Ovary (tissue), 9 donors: Measurements from ENCODE around the gene ATP10B. TPM values are rescaled to one million over a fixed set of nuclear protein-coding genes. Genes with fewer than 3 reads are reported as not detected.

Source experiments
- DNase-seq, 5 donors: peaks; one replicate each; pipeline ENCODE4 v3.0.0-alpha.2; 2019 to 2020
- H3K27ac ChIP-seq, 2 donors: fragments of 200-600 bp; one replicate each; pipeline versions ENCODE4 v1.5.1 to v1.8.0; 2019 to 2022
- H3K27me3 ChIP-seq: fragments of 200-600 bp; one replicate; pipeline ENCODE4 v1.8.0; 2022
- H3K36me3 ChIP-seq: fragments of 200-600 bp; sonication (generic); one replicate; pipeline ENCODE4 v1.5.1; 2019
- H3K4me1 ChIP-seq: one replicate; pipeline ENCODE4 v1.8.1; 2013; ENCODE audit warnings: mild to moderate bottlenecking, moderate library complexity; ENCODE audit not compliant: insufficient read depth
- H3K4me3 ChIP-seq: fragments of 200-600 bp; sonication (generic); one replicate; pipeline ENCODE4 v1.5.1; 2017
- H3K9me3 ChIP-seq, 2 donors: fragments of 200-600 bp in 1 of 2; sonication (generic) in 1 of 2; one replicate each; pipeline versions ENCODE4 v1.5.1 to v1.8.1; 2013 to 2019; ENCODE audit warnings: mild to moderate bottlenecking in 1 of 2, moderate library complexity in 1 of 2
- EP300 ChIP-seq: sonication (generic); formaldehyde crosslinking; IDR thresholded peaks from one replicate; pipeline ENCODE4 v1.6.1; 2017; ENCODE audit warnings: antibody characterized with exemption
- POLR2A ChIP-seq: fragments of 450-650 bp; IDR thresholded peaks from one replicate; pipeline ENCODE4 v1.6.1; 2017; ENCODE audit warnings: antibody characterized with exemption, mild to moderate bottlenecking, moderate library complexity
- WGBS, 3 donors: extraction: QIAGEN DNeasy Blood & Tissue Kit in 1 of 3; methylation state at CpG; one replicate each; pipeline versions ENCODE4 v1.1.5 to v1.1.7; 2013 to 2017; 5-methylcytosine and 5-hydroxymethylcytosine counted together
- intact Hi-C, 4 donors: fragments of 100-400 bp; cut with DNase I; formaldehyde crosslinking; loops; one replicate each; pipeline versions ENCODE4 v1.11.0 to v1.15.1; 2022 to 2023
- polyA plus RNA-seq, 2 donors: library from polyadenylated mRNA; stranded (reverse); fragments of 200-250 nt in 1 of 2; fragments of 350-450 nt in 1 of 2; fragmentation: Illumina TruSeq in 1 of 2; extraction: RNeasy Lipid Tissue Mini Kit (QIAGEN cat#74804) in 1 of 2; gene quantifications; one replicate each; pipeline ENCODE4 v1.2.3, GENCODE V29; 2013 to 2014
- total RNA-seq, 7 donors: library from RNA; depleted of rRNA in 2 of 7; stranded (reverse); fragments of >200 nt in 2 of 7; fragmentation: NEBNext Ultra II Directional in 3 of 7; extraction: Animal tissue kit (Norgen Biotek cat#: 25700) in 3 of 7; gene quantifications; one replicate each; pipeline versions ENCODE4 v1.1.0 to v1.2.4, GENCODE V29; 2016 to 2023
- TF ChIP-seq, protein P1 (sequence below), 3 donors: fragments of 450-650 bp in 2 of 3; fragments of 200-600 bp in 1 of 3; IDR thresholded peaks; one replicate each; pipeline versions ENCODE4 v1.5.1 to v1.8.0; 2016 to 2022; ENCODE audit warnings: antibody characterized with exemption in 3 of 3, mild to moderate bottlenecking in 1 of 3
- donor health status: DM: no; HTN: no; CAD: no; lungs with moderate emphysema.
- donor health status: DM: no; HTN: no; CAD: no.
- donor health status: Bipolar disorder and iron deficiency.
- donor health status: DM: yes; HTN: yes; CAD: no.
- donor health status: DM: no; HTN: no; CAD: no.
- donor health status: DM: yes; HTN: yes; CAD: no.

The ATP10B gene
- total and polyA plus RNA-seq, 9 donors, result 0.02 to 19.1 (median 0.34) TPM; not detected in 1

DNA sequence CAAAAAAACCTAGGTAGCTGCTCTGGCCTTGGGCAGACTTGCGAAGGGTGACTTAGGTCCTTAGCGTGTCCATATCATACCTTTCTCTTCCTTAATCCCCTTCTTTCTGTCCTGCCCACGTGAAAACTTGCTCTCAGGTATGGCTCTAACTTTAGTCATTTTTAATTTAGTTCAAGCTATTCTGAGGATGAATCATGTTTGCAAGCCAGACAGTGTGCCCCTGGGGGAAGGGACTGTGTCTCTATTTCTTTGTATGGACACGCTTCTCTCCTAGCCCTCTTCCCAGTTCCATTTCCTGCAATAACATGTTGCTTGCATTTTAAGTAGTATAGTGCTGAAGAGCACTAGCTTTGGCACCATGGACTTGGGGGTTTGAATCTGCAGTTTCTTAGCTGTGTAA lies 309.7 kb downstream of the ATP10B start:
- 79 to 86% (median 81%) methylated on average over 4 of the region's 4 CpGs for WGBS, 3 donors
- intact Hi-C loops, result no loop called here
- no peak for DNase-seq
- no peaks in the 10 kb centered on the region for H3K36me3 ChIP-seq
- no peaks in the 10 kb centered on the region for H3K27me3 ChIP-seq
- H3K4me3 ChIP-seq, result no peak overlapping the region
- H3K27ac ChIP-seq, result no peak overlapping the region
- H3K4me1 ChIP-seq, result no peaks in the 10 kb centered on the region
- TF ChIP-seq, protein P1, sequence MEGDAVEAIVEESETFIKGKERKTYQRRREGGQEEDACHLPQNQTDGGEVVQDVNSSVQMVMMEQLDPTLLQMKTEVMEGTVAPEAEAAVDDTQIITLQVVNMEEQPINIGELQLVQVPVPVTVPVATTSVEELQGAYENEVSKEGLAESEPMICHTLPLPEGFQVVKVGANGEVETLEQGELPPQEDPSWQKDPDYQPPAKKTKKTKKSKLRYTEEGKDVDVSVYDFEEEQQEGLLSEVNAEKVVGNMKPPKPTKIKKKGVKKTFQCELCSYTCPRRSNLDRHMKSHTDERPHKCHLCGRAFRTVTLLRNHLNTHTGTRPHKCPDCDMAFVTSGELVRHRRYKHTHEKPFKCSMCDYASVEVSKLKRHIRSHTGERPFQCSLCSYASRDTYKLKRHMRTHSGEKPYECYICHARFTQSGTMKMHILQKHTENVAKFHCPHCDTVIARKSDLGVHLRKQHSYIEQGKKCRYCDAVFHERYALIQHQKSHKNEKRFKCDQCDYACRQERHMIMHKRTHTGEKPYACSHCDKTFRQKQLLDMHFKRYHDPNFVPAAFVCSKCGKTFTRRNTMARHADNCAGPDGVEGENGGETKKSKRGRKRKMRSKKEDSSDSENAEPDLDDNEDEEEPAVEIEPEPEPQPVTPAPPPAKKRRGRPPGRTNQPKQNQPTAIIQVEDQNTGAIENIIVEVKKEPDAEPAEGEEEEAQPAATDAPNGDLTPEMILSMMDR (IDR thresholded peaks at IDR 0.05), result no peak
- no peak for TF ChIP-seq EP300
- TF ChIP-seq POLR2A, result no peak
- no peaks in the 10 kb centered on the region for H3K9me3 ChIP-seq

DNA sequence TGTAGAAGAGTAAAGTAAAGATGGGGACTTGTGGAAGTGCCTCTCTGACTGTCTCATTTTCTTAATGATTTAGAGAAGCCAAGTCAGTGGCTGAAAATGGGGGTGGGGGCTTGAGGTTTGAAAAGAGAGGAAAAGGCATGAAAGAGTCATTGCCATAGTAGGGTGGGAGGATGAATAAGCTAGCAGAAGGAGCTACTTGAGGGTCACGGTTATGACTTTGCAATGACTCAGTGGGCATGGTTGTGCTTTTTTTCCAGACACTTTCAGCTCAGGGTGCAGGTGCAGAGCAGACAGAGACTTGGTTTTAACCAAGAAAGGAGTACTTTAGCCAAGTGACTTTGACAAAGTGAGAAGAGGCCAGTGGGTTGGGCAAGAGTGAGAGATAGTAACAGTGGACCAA lies 312.6 kb downstream of the ATP10B start:
- Histone ChIP-seq H3K4me1 (no peaks in the 10 kb centered on the region), H3K27ac (no peak overlapping the region), H3K36me3 (no peaks in the 10 kb centered on the region), H3K27me3 (no peaks in the 10 kb centered on the region), H3K4me3 (no peak overlapping the region), H3K9me3 (no peaks in the 10 kb centered on the region)
- no peak for DNase-seq
- 65 to 79% (median 66%) methylated on average over 1 of the region's 1 CpG for WGBS, 3 donors
- TF ChIP-seq, protein P1 (IDR thresholded peaks at IDR 0.05), result no peak
- intact Hi-C loops, result no loop called here

DNA sequence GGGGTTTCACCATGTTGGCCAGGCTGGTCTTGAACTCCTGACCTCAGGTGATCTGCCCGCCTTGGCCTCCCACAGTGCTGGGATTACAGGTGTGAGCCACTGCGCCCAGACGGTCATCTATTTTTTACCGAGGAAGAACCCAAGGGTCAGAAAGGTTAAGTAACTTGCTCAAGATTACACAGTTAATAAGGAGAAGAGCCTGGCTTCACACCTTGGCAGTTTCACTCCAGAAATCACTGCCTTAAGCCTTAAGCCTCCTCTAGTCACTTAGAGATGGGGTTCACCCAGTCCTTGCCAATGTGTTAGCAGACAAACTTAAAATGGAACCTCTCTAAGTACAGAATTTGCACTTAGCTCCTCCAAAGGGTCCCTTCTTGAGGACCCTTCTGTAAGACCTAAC lies 314.1 kb downstream of the ATP10B start:
- WGBS, 3 donors, result 76 to 85% (median 79%) methylated on average over 4 of the region's 4 CpGs
- no peak overlapping the region for H3K27ac ChIP-seq
- H3K4me1 ChIP-seq, result no peaks in the 10 kb centered on the region
- intact Hi-C loops, result no loop called here
- TF ChIP-seq EP300 (no peak), POLR2A (no peak)
- TF ChIP-seq, protein P1 (IDR thresholded peaks at IDR 0.05), result no peak
- H3K36me3 ChIP-seq, result no peaks in the 10 kb centered on the region
- no peaks in the 10 kb centered on the region for H3K27me3 ChIP-seq
- H3K4me3 ChIP-seq, result no peak overlapping the region
- DNase-seq, result no peak
- H3K9me3 ChIP-seq, result no peaks in the 10 kb centered on the region

DNA sequence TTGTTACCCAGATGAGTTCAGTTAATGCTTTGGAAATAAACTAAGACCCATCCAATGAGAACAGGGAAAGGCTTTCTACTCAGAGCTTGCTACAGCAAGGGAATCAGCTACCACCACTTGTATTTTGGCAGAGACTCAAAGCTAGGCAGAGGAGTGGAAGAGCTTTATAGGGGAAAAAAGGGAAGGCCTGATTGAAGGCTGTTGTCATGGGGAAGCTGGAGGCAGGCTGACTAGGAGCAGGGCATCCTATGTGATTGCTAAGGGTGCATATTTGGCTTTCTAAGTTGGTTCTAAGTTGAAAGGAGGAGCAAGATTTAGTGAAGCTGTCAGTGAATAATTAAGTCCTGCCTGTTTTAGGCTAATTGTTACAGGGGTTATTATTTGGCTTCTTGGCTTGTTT lies 314.9 kb downstream of the ATP10B start:
- H3K36me3 ChIP-seq, result no peaks in the 10 kb centered on the region
- H3K9me3 ChIP-seq, result no peaks in the 10 kb centered on the region
- H3K27me3 ChIP-seq, result no peaks in the 10 kb centered on the region
- intact Hi-C loops, result no loop called here
- no peak overlapping the region for H3K27ac ChIP-seq
- H3K4me3 ChIP-seq, result no peak overlapping the region
- DNase-seq, result no peak
- H3K4me1 ChIP-seq, result no peaks in the 10 kb centered on the region
- TF ChIP-seq POLR2A (no peak), EP300 (no peak)
- TF ChIP-seq, protein P1 (IDR thresholded peaks at IDR 0.05), result no peak

DNA sequence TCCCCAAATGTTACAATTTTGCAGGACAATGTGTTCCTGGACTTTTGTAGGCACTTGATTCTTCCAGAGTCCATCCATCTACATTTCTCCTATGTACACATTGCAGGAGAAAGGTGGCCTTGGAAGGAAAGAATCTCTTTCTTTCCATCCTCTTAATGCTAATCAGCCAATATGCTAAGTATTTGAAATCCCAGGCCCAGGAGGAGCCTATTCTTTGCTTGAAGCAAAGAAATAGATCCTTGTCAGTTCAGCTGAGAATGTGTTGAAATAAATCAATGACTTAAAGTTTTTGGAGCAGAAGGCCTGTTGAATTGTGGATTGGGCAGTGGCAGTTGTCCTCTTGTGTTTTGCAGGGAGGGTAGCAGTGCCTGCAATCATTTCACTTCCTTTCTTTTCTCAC lies 317.1 kb downstream of the ATP10B start:
- Histone ChIP-seq H3K36me3 (no peaks in the 10 kb centered on the region), H3K27ac (no peak overlapping the region), H3K4me1 (no peaks in the 10 kb centered on the region), H3K4me3 (no peak overlapping the region), H3K27me3 (no peaks in the 10 kb centered on the region), H3K9me3 (no peaks in the 10 kb centered on the region)
- intact Hi-C loops, result no loop called here
- no peak for TF ChIP-seq EP300
- no peak for TF ChIP-seq POLR2A
- TF ChIP-seq, protein P1 (IDR thresholded peaks at IDR 0.05), result no peak
- DNase-seq, result no peak
